SK-N-SH (cell line): ENCODE data around the gene FN3K.

Source experiments
- CTCF ChIP-seq: fragments of 200-600 bp; sonication (generic); IDR thresholded peaks from 2 replicates; pipeline ENCODE4 v1.6.1; 2017; ENCODE audit warnings: antibody characterized with exemption, mild to moderate bottlenecking, moderate library complexity
- ELF1 ChIP-seq: IDR thresholded peaks from 2 replicates; pipeline ENCODE4 v1.4.0; 2012
- EP300 ChIP-seq, 2 experiments: IDR thresholded peaks; 2 replicates each; pipeline versions ENCODE4 v1.4.0 to v1.6.1; 2012; ENCODE audit warnings: borderline replicate concordance in 1 of 2, low read depth in 1 of 2, low read length in 1 of 2
- JUND ChIP-seq: IDR thresholded peaks from 2 replicates; pipeline ENCODE4 v1.4.0; 2012
- MAX ChIP-seq: IDR thresholded peaks from 2 replicates; pipeline ENCODE4 v1.4.0; 2012; ENCODE audit warnings: low read depth
- NRF1 ChIP-seq: IDR thresholded peaks from 2 replicates; pipeline ENCODE4 v1.6.1; 2012; ENCODE audit warnings: low read depth, mild to moderate bottlenecking, low read length
- PBX3 ChIP-seq: IDR thresholded peaks from 2 replicates; pipeline ENCODE4; 2012
- POLR2AphosphoS5 ChIP-seq: IDR thresholded peaks from 2 replicates; pipeline ENCODE4 v1.6.1; 2012; ENCODE audit warnings: low read depth, low read length
- RCOR1 ChIP-seq: fragments of 150-350 bp; IDR thresholded peaks from 2 replicates; pipeline ENCODE4 v1.6.1; 2017; ENCODE audit warnings: antibody characterized with exemption, low read length
- RXRA ChIP-seq: IDR thresholded peaks from 2 replicates; pipeline ENCODE4 v1.4.0; 2012; ENCODE audit warnings: low read depth, mild to moderate bottlenecking, borderline replicate concordance
- TEAD4 ChIP-seq: IDR thresholded peaks from 2 replicates; pipeline ENCODE4 v1.4.0; 2012; ENCODE audit warnings: mild to moderate bottlenecking, borderline replicate concordance; ENCODE audit not compliant: insufficient read depth
- YY1 ChIP-seq: IDR thresholded peaks from 2 replicates; pipeline ENCODE4 v1.4.0; 2012; ENCODE audit warnings: low read depth, mild to moderate bottlenecking
- TF ChIP-seq, protein P1 (sequence below): IDR thresholded peaks from 2 replicates; pipeline ENCODE4 v1.6.1; 2012; ENCODE audit warnings: mild to moderate bottlenecking, low read depth, low read length, moderate library complexity

DNA sequence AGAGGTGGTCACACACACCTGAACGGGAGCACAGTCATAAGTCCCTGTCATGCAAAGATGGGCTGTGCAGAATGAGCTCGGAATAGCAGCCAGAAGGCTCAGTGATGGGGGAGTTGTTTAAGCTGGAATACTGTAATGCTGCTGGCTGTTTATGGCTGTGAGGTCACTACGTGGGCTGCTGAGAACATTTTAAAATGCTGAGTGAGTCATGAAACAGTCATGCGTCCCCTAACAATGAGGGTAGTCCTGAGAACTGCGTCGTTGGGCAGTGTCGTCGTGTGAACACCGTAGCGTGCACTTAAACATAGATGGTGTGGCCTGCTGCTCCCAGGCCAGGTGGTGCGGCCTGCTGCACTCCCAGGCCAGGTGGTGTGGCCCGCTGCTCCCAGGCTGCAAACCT, 56.1 kb downstream of the FN3K start:
- no peak for TF ChIP-seq RXRA
- no peak for TF ChIP-seq PBX3
- no peak for TF ChIP-seq RCOR1
- TF ChIP-seq CTCF: no peak
- TF ChIP-seq EP300 (IDR thresholded peaks at IDR 0.05; ENCODE audit: borderline replicate concordance in 1 of 2, low read depth in 1 of 2, low read length in 1 of 2): no peak
- TF ChIP-seq, protein P1, sequence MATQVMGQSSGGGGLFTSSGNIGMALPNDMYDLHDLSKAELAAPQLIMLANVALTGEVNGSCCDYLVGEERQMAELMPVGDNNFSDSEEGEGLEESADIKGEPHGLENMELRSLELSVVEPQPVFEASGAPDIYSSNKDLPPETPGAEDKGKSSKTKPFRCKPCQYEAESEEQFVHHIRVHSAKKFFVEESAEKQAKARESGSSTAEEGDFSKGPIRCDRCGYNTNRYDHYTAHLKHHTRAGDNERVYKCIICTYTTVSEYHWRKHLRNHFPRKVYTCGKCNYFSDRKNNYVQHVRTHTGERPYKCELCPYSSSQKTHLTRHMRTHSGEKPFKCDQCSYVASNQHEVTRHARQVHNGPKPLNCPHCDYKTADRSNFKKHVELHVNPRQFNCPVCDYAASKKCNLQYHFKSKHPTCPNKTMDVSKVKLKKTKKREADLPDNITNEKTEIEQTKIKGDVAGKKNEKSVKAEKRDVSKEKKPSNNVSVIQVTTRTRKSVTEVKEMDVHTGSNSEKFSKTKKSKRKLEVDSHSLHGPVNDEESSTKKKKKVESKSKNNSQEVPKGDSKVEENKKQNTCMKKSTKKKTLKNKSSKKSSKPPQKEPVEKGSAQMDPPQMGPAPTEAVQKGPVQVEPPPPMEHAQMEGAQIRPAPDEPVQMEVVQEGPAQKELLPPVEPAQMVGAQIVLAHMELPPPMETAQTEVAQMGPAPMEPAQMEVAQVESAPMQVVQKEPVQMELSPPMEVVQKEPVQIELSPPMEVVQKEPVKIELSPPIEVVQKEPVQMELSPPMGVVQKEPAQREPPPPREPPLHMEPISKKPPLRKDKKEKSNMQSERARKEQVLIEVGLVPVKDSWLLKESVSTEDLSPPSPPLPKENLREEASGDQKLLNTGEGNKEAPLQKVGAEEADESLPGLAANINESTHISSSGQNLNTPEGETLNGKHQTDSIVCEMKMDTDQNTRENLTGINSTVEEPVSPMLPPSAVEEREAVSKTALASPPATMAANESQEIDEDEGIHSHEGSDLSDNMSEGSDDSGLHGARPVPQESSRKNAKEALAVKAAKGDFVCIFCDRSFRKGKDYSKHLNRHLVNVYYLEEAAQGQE: no peak
- no peak for TF ChIP-seq POLR2AphosphoS5
- TF ChIP-seq ELF1: no peak
- TF ChIP-seq JUND: no peak
- no peak for TF ChIP-seq NRF1
- TF ChIP-seq YY1: no peak
- no peak for TF ChIP-seq MAX
- no peak for TF ChIP-seq TEAD4
